ENCODE measurements around the gene SFXN1. TPM values are rescaled to one million over a fixed set of nuclear protein-coding genes. Genes with fewer than 3 reads are reported as not detected.
"Not testable (repeated sequence)": the region's sequence is repeated elsewhere in the genome, so short reads cannot be mapped to it uniquely, and the experiment has no call there.

SFXN1 gene
- total and polyA plus RNA-seq, 8 donors: 4.3 to 18.1 (median 10.5) TPM

GRCh38 chr5:175494264-175495183, 16.2 kb downstream of the SFXN1 start:
- peaks cover 0 to 34% (median 0%) of the 10 kb centered on the region in 3 donors for H3K36me3 ChIP-seq
- no peak for TF ChIP-seq CTCF (IDR thresholded peaks at IDR 0.05)
- no peaks in the 10 kb centered on the region for H3K27me3 ChIP-seq
- no peak for DNase-seq
- no peak for ATAC-seq
- intact Hi-C loops (cut with DNase I): no loop called here
- no peak for FAIRE-seq
- 91 to 93% methylated on average over 17 of the region's 17 CpGs for WGBS, 2 donors
- H3K27ac ChIP-seq: no peak overlapping the region
- no peak overlapping the region for H3K4me3 ChIP-seq
- no peaks in the 10 kb centered on the region for H3K4me1 ChIP-seq
- no peaks in the 10 kb centered on the region for H3K9me3 ChIP-seq

GRCh38 chr5:175501759-175502158, 23.4 kb downstream of the SFXN1 start:
- no peak for FAIRE-seq
- no peak for TF ChIP-seq CTCF (IDR thresholded peaks at IDR 0.05)

GRCh38 chr5:175507671-175508070, 29.3 kb downstream of the SFXN1 start:
- ATAC-seq; H3K4me1 ChIP-seq; H3K4me3 ChIP-seq; H3K27me3 ChIP-seq; H3K9me3 ChIP-seq; H3K27ac ChIP-seq; FAIRE-seq; intact Hi-C loops (cut with DNase I); DNase-seq: not testable (repeated sequence)
- peaks cover 0 to 26% (median 5%) of the 10 kb centered on the region in 3 donors for H3K36me3 ChIP-seq
- 99% methylated on average over 4 of the region's 4 CpGs for WGBS, 2 donors

More at GRCh38 chr5:175501759-175502158, 23.4 kb downstream of the SFXN1 start:
- Histone ChIP-seq H3K4me1 (no peaks in the 10 kb centered on the region), H3K36me3 (peaks cover 0 to 7% (median 0%) of the 10 kb centered on the region in 3 donors), H3K9me3 (no peaks in the 10 kb centered on the region), H3K27me3 (no peaks in the 10 kb centered on the region), H3K4me3 (no peak overlapping the region), H3K27ac (no peak overlapping the region)
- intact Hi-C loops (cut with DNase I): no loop called here
- 90 to 91% methylated on average over 7 of the region's 7 CpGs for WGBS, 2 donors
- DNase-seq (no peak), ATAC-seq (no peak)

- FAIRE-seq (no peak), ATAC-seq (no peak), DNase-seq (no peak)
- Histone ChIP-seq H3K36me3 (peaks cover 0 to 37% (median 5%) of the 10 kb centered on the region in 3 donors), H3K27ac (no peak overlapping the region), H3K4me3 (no peak overlapping the region), H3K27me3 (no peaks in the 10 kb centered on the region), H3K4me1 (no peaks in the 10 kb centered on the region), H3K9me3 (no peaks in the 10 kb centered on the region)
- intact Hi-C loops (cut with DNase I): no loop called here
- no peak for TF ChIP-seq CTCF (IDR thresholded peaks at IDR 0.05)
- 91 to 92% methylated on average over 2 of the region's 2 CpGs for WGBS, 2 donors
Measured at GRCh38 chr5:175508896-175509295, 30.5 kb downstream of the SFXN1 start.

- Histone ChIP-seq H3K27ac (no peak overlapping the region), H3K9me3 (no peaks in the 10 kb centered on the region), H3K36me3 (peaks cover 0 to 68% (median 5%) of the 10 kb centered on the region in 3 donors), H3K4me3 (no peak overlapping the region), H3K27me3 (no peaks in the 10 kb centered on the region), H3K4me1 (no peaks in the 10 kb centered on the region)
- FAIRE-seq (no peak), ATAC-seq (no peak), DNase-seq (no peak)
- intact Hi-C loops (cut with DNase I): no loop called here
- 95 to 97% methylated on average over 13 of the region's 13 CpGs for WGBS, 2 donors
- TF ChIP-seq CTCF (IDR thresholded peaks at IDR 0.05): no peak
Measured at GRCh38 chr5:175513297-175513696, 34.9 kb downstream of the SFXN1 start.
